SK-N-SH treated with all-trans-retinoic acid at 6 μM for 48 hours (cell line): ENCODE results near the gene SMOC1.

ENCODE experiments used
- ARNTL ChIP-seq: fragments of 450-650 bp; formaldehyde crosslinking; IDR thresholded peaks from 2 replicates; pipeline ENCODE4 v1.5.0; 2020; ENCODE audit warnings: low read depth, mild to moderate bottlenecking, moderate library complexity, borderline replicate concordance
- GLIS3 ChIP-seq: fragments of 250-450 bp; sonication (Bioruptor Pico); IDR thresholded peaks from 2 replicates; pipeline ENCODE4 v1.5.0; 2020; ENCODE audit warnings: mild to moderate bottlenecking, moderate library complexity
- OSR1 ChIP-seq: fragments of 250-450 bp; sonication (Bioruptor Pico); IDR thresholded peaks from 2 replicates; pipeline ENCODE4 v1.8.0; 2022; ENCODE audit warnings: moderate library complexity, mild to moderate bottlenecking, inconsistent platforms
- RARB ChIP-seq: fragments of 250-450 bp; sonication (Bioruptor Pico); IDR thresholded peaks from 2 replicates; pipeline ENCODE4 v1.8.0; 2021; ENCODE audit warnings: mild to moderate bottlenecking, moderate library complexity
- SNAI2 ChIP-seq: fragments of 250-450 bp; sonication (Bioruptor Pico); IDR thresholded peaks from 2 replicates; pipeline ENCODE4 v1.5.0; 2020; ENCODE audit warnings: mild to moderate bottlenecking, moderate library complexity
- TOX ChIP-seq: fragments of 250-450 bp; sonication (Bioruptor Pico); IDR thresholded peaks from 2 replicates; pipeline ENCODE4 v1.8.0; 2021; ENCODE audit warnings: mild to moderate bottlenecking, moderate library complexity, borderline replicate concordance
- ZFP3 ChIP-seq: fragments of 250-450 bp; sonication (Bioruptor Pico); IDR thresholded peaks from 2 replicates; pipeline ENCODE4 v1.5.0; 2020; ENCODE audit warnings: mild to moderate bottlenecking, moderate library complexity
- TF ChIP-seq, protein P1 (sequence below): fragments of 250-450 bp; sonication (Bioruptor Pico); IDR thresholded peaks from 2 replicates; pipeline ENCODE4 v1.8.0; 2021; ENCODE audit warnings: low read depth, mild to moderate bottlenecking, moderate library complexity, borderline replicate concordance
- TF ChIP-seq, protein P2 (sequence below): fragments of 250-450 bp; sonication (Bioruptor Pico); IDR thresholded peaks from 2 replicates; pipeline ENCODE4 v1.8.0; 2020; ENCODE audit warnings: mild to moderate bottlenecking, moderate library complexity, borderline replicate concordance
- TF ChIP-seq, protein P3 (sequence below): fragments of 250-450 bp; sonication (Bioruptor Pico); IDR thresholded peaks from 2 replicates; pipeline ENCODE4 v1.5.1; 2021; ENCODE audit warnings: mild to moderate bottlenecking, moderate library complexity
- TF ChIP-seq, protein P4 (sequence below): fragments of 250-450 bp; sonication (Bioruptor Pico); IDR thresholded peaks from 2 replicates; pipeline ENCODE4 v1.5.1; 2020; ENCODE audit warnings: low read depth, mild to moderate bottlenecking, moderate library complexity

DNA sequence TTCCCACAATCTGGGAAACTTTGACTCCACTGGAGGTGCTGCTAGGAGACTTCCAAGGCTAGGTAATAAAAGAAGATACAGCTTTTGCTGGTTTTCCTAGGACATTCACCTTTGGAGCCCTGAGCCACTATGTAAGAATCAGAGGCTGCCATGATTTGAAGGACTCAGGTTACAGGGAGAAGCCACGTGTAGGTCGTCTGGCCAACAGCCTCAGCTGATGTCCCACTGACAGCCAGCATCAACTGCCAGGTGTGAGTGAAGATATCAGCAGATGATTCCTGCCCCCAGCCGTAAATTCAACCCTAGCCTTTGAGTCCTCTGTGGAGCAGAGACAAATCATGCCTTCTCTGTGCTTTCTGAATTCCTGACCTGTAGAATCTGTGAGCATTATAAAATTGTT, 27.0 kb downstream of the SMOC1 start:
- TF ChIP-seq, protein P1, sequence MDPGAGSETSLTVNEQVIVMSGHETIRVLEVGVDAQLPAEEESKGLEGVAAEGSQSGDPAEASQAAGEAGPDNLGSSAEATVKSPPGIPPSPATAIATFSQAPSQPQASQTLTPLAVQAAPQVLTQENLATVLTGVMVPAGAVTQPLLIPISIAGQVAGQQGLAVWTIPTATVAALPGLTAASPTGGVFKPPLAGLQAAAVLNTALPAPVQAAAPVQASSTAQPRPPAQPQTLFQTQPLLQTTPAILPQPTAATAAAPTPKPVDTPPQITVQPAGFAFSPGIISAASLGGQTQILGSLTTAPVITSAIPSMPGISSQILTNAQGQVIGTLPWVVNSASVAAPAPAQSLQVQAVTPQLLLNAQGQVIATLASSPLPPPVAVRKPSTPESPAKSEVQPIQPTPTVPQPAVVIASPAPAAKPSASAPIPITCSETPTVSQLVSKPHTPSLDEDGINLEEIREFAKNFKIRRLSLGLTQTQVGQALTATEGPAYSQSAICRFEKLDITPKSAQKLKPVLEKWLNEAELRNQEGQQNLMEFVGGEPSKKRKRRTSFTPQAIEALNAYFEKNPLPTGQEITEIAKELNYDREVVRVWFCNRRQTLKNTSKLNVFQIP (CRISPR knock-in tag) = no peak
- TF ChIP-seq SNAI2 = no peak
- TF ChIP-seq, protein P2, sequence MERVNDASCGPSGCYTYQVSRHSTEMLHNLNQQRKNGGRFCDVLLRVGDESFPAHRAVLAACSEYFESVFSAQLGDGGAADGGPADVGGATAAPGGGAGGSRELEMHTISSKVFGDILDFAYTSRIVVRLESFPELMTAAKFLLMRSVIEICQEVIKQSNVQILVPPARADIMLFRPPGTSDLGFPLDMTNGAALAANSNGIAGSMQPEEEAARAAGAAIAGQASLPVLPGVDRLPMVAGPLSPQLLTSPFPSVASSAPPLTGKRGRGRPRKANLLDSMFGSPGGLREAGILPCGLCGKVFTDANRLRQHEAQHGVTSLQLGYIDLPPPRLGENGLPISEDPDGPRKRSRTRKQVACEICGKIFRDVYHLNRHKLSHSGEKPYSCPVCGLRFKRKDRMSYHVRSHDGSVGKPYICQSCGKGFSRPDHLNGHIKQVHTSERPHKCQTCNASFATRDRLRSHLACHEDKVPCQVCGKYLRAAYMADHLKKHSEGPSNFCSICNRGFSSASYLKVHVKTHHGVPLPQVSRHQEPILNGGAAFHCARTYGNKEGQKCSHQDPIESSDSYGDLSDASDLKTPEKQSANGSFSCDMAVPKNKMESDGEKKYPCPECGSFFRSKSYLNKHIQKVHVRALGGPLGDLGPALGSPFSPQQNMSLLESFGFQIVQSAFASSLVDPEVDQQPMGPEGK = no peak
- TF ChIP-seq TOX (CRISPR knock-in tag) = no peak
- no peak for TF ChIP-seq RARB (CRISPR knock-in tag)
- TF ChIP-seq GLIS3 = no peak
- TF ChIP-seq ZFP3 = no peak
- TF ChIP-seq, protein P3, sequence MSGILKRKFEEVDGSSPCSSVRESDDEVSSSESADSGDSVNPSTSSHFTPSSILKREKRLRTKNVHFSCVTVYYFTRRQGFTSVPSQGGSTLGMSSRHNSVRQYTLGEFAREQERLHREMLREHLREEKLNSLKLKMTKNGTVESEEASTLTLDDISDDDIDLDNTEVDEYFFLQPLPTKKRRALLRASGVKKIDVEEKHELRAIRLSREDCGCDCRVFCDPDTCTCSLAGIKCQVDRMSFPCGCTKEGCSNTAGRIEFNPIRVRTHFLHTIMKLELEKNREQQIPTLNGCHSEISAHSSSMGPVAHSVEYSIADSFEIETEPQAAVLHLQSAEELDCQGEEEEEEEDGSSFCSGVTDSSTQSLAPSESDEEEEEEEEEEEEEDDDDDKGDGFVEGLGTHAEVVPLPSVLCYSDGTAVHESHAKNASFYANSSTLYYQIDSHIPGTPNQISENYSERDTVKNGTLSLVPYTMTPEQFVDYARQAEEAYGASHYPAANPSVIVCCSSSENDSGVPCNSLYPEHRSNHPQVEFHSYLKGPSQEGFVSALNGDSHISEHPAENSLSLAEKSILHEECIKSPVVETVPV (CRISPR knock-in tag) = no peak
- TF ChIP-seq OSR1 (CRISPR knock-in tag) = no peak
- no peak for TF ChIP-seq ARNTL (CRISPR knock-in tag)
- TF ChIP-seq, protein P4, sequence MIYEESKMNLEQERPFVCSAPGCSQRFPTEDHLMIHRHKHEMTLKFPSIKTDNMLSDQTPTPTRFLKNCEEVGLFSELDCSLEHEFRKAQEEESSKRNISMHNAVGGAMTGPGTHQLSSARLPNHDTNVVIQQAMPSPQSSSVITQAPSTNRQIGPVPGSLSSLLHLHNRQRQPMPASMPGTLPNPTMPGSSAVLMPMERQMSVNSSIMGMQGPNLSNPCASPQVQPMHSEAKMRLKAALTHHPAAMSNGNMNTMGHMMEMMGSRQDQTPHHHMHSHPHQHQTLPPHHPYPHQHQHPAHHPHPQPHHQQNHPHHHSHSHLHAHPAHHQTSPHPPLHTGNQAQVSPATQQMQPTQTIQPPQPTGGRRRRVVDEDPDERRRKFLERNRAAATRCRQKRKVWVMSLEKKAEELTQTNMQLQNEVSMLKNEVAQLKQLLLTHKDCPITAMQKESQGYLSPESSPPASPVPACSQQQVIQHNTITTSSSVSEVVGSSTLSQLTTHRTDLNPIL (CRISPR knock-in tag) = no peak
